ENCODE data around the gene FASN.

FASN gene

GRCh38 chr17:82037092-82037888 is 60.7 kb downstream of the FASN start, which contains the start of gene DCXR:
Gene DCXR (minus strand): TSS chr17:82037697. CDS start chr17:82037682, 15 bp downstream.
- DNase-seq: peak; percentile 99 to 100

GRCh38 chr17:82036634-82037091 is 61.4 kb downstream of the FASN start:
- DNase-seq: no peak

GRCh38 chr17:82035956-82036633 is 61.9 kb downstream of the FASN start:
- DNase-seq: no peak

GRCh38 chr17:82035488-82035887 is 62.5 kb downstream of the FASN start:
- DNase-seq: no peak

GRCh38 chr17:82034371-82035011 is 63.5 kb downstream of the FASN start:
- no peak for DNase-seq

- no peak for DNase-seq
These were observed 64.5 kb downstream of the FASN start for GRCh38 chr17:82033359-82034085.

- DNase-seq: no peak
These were observed 66.0 kb downstream of the FASN start for GRCh38 chr17:82031885-82032627.

- DNase-seq: peak in 1 of 2 experiments; percentile 49
These were observed 66.6 kb downstream of the FASN start, which contains the start of gene RAC3 for GRCh38 chr17:82031303-82031884. Gene RAC3 (plus strand): TSS chr17:82031678. CDS start chr17:82031762, 84 bp downstream.

- peak; percentile 68 to 86 for DNase-seq
These were observed 67.3 kb downstream of the FASN start for GRCh38 chr17:82030470-82031302.

GRCh38 chr17:82029990-82030469 is 68.0 kb downstream of the FASN start:
- no peak for DNase-seq

- DNase-seq: no peak
These were observed 68.6 kb downstream of the FASN start for GRCh38 chr17:82029391-82029790.

GRCh38 chr17:82028966-82029365 is 69.1 kb downstream of the FASN start:
- no peak for DNase-seq
